HG03280 (cell line): ENCODE data around the gene BRSK2.

Experiments
- ATAC-seq: cut with Tn5 transposase; IDR thresholded peaks from one replicate; pipeline ENCODE4 v1.9.1; 2021; ENCODE audit warnings: mild to moderate bottlenecking, moderate library complexity; ENCODE audit not compliant: unreplicated experiment

The BRSK2 gene

GRCh38 chr11:1449490-1450243, 59.9 kb downstream of the BRSK2 start:
- ATAC-seq = no peak

- ATAC-seq = no peak
Measured at GRCh38 chr11:1450344-1450875, 60.7 kb downstream of the BRSK2 start.

- ATAC-seq = no peak
Measured at GRCh38 chr11:1450949-1451710, 61.4 kb downstream of the BRSK2 start.

- no peak for ATAC-seq
Measured at GRCh38 chr11:1451781-1452470, 62.2 kb downstream of the BRSK2 start.

GRCh38 chr11:1452744-1453143, 63.0 kb downstream of the BRSK2 start:
- no peak for ATAC-seq

GRCh38 chr11:1453611-1454034, 63.9 kb downstream of the BRSK2 start:
- no peak for ATAC-seq

GRCh38 chr11:1454576-1454975, 64.8 kb downstream of the BRSK2 start:
- no peak for ATAC-seq

GRCh38 chr11:1455032-1455762, 65.5 kb downstream of the BRSK2 start:
- no peak for ATAC-seq

GRCh38 chr11:1455763-1456060, 66.0 kb downstream of the BRSK2 start:
- ATAC-seq = no peak

GRCh38 chr11:1456176-1456575, 66.4 kb downstream of the BRSK2 start:
- no peak for ATAC-seq

- ATAC-seq = no peak
Measured at GRCh38 chr11:1456596-1457325, 67.0 kb downstream of the BRSK2 start.

GRCh38 chr11:1457326-1457680, 67.6 kb downstream of the BRSK2 start:
- no peak for ATAC-seq

GRCh38 chr11:1457856-1458255, 68.1 kb downstream of the BRSK2 start:
- no peak for ATAC-seq

GRCh38 chr11:1458340-1459218, 68.8 kb downstream of the BRSK2 start:
- no peak for ATAC-seq

- ATAC-seq = no peak
Measured at GRCh38 chr11:1459219-1459575, 69.5 kb downstream of the BRSK2 start.

- ATAC-seq = no peak
Measured at GRCh38 chr11:1459764-1460395, 70.1 kb downstream of the BRSK2 start.

GRCh38 chr11:1460396-1460985, 70.8 kb downstream of the BRSK2 start:
- ATAC-seq = no peak

- ATAC-seq = no peak
Measured at GRCh38 chr11:1460986-1461825, 71.5 kb downstream of the BRSK2 start.
